SK-N-SH treated with all-trans-retinoic acid at 6 μM for 48 hours (cell line): Measurements from ENCODE around the gene DNM1.

Experiments used
- ATAC-seq: fragments of 200-7000 bp; cut with Tn5 transposase; 3 replicates; pipeline ENCODE4 v1.9.1; 2020; ENCODE audit warnings: mild to moderate bottlenecking, moderate library complexity
- ARNTL ChIP-seq: fragments of 450-650 bp; formaldehyde crosslinking; IDR thresholded peaks from 2 replicates; pipeline ENCODE4 v1.5.0; 2020; ENCODE audit warnings: low read depth, mild to moderate bottlenecking, moderate library complexity, borderline replicate concordance
- BACH2 ChIP-seq: fragments of 250-450 bp; sonication (Bioruptor Pico); IDR thresholded peaks from 2 replicates; pipeline ENCODE4 v1.9.0; 2021; ENCODE audit warnings: mild to moderate bottlenecking, borderline replicate concordance
- CREB5 ChIP-seq: fragments of 250-450 bp; sonication (Bioruptor Pico); IDR thresholded peaks from 2 replicates; pipeline ENCODE4 v1.5.1; 2020; ENCODE audit warnings: low read depth, mild to moderate bottlenecking, moderate library complexity
- CSDC2 ChIP-seq: fragments of 250-450 bp; sonication (Bioruptor Pico); IDR thresholded peaks from 2 replicates; pipeline ENCODE4 v1.5.0; 2020; ENCODE audit warnings: mild to moderate bottlenecking, moderate library complexity
- ESRRG ChIP-seq: fragments of 250-450 bp; sonication (Bioruptor Pico); IDR thresholded peaks from 2 replicates; pipeline ENCODE4 v1.6.1; 2021; ENCODE audit warnings: mild to moderate bottlenecking
- GLIS3 ChIP-seq: fragments of 250-450 bp; sonication (Bioruptor Pico); IDR thresholded peaks from 2 replicates; pipeline ENCODE4 v1.5.0; 2020; ENCODE audit warnings: mild to moderate bottlenecking, moderate library complexity
- ISL1 ChIP-seq: fragments of 250-450 bp; sonication (Bioruptor Pico); IDR thresholded peaks from 2 replicates; pipeline ENCODE4 v2.1.2; 2022; ENCODE audit warnings: mild to moderate bottlenecking, moderate library complexity
- OSR1 ChIP-seq: fragments of 250-450 bp; sonication (Bioruptor Pico); IDR thresholded peaks from 2 replicates; pipeline ENCODE4 v1.8.0; 2022; ENCODE audit warnings: moderate library complexity, mild to moderate bottlenecking, inconsistent platforms
- PATZ1 ChIP-seq: fragments of 250-450 bp; sonication (Bioruptor Pico); IDR thresholded peaks from 2 replicates; pipeline ENCODE4 v1.8.0; 2020; ENCODE audit warnings: mild to moderate bottlenecking, moderate library complexity, borderline replicate concordance
- POU6F1 ChIP-seq: fragments of 250-450 bp; sonication (Bioruptor Pico); IDR thresholded peaks from 2 replicates; pipeline ENCODE4 v1.8.0; 2021; ENCODE audit warnings: low read depth, mild to moderate bottlenecking, moderate library complexity, borderline replicate concordance
- RARB ChIP-seq: fragments of 250-450 bp; sonication (Bioruptor Pico); IDR thresholded peaks from 2 replicates; pipeline ENCODE4 v1.8.0; 2021; ENCODE audit warnings: mild to moderate bottlenecking, moderate library complexity
- SNAI2 ChIP-seq: fragments of 250-450 bp; sonication (Bioruptor Pico); IDR thresholded peaks from 2 replicates; pipeline ENCODE4 v1.5.0; 2020; ENCODE audit warnings: mild to moderate bottlenecking, moderate library complexity
- TCF4 ChIP-seq: fragments of 250-450 bp; sonication (Bioruptor Pico); IDR thresholded peaks from 2 replicates; pipeline ENCODE4 v1.8.0; 2021; ENCODE audit warnings: mild to moderate bottlenecking, moderate library complexity, borderline replicate concordance
- TOX ChIP-seq: fragments of 250-450 bp; sonication (Bioruptor Pico); IDR thresholded peaks from 2 replicates; pipeline ENCODE4 v1.8.0; 2021; ENCODE audit warnings: mild to moderate bottlenecking, moderate library complexity, borderline replicate concordance
- TSHZ2 ChIP-seq: fragments of 250-450 bp; sonication (Bioruptor Pico); IDR thresholded peaks from 2 replicates; pipeline ENCODE4 v1.5.0; 2020; ENCODE audit warnings: mild to moderate bottlenecking, moderate library complexity
- ZFP3 ChIP-seq: fragments of 250-450 bp; sonication (Bioruptor Pico); IDR thresholded peaks from 2 replicates; pipeline ENCODE4 v1.5.0; 2020; ENCODE audit warnings: mild to moderate bottlenecking, moderate library complexity
- ZNF565 ChIP-seq: fragments of 450-650 bp; formaldehyde crosslinking; conservative IDR thresholded peaks from 2 replicates; pipeline ENCODE4 v1.5.0; 2020; ENCODE audit warnings: low read depth, mild to moderate bottlenecking, moderate library complexity
- ZNF70 ChIP-seq: fragments of 450-650 bp; formaldehyde crosslinking; IDR thresholded peaks from 2 replicates; pipeline ENCODE4 v1.5.0; 2020; ENCODE audit warnings: mild to moderate bottlenecking, moderate library complexity
- ZNF8 ChIP-seq: fragments of 450-650 bp; formaldehyde crosslinking; IDR thresholded peaks from 2 replicates; pipeline ENCODE4 v1.5.0; 2020; ENCODE audit warnings: mild to moderate bottlenecking, moderate library complexity

The DNM1 gene

GRCh38 chr9:128245421-128246151, 42.4 kb downstream of the DNM1 start:
- TF ChIP-seq TCF4 (CRISPR knock-in tag) (peak; percentile 64; the same call in 1 of the 2 replicates), POU6F1 (CRISPR knock-in tag) (no peak)
- ATAC-seq: peak; percentile 68

- TF ChIP-seq TCF4 (CRISPR knock-in tag) (no peak), ZNF8 (CRISPR knock-in tag) (no peak), TSHZ2 (CRISPR knock-in tag) (no peak), ZNF565 (CRISPR knock-in tag) (no peak), ESRRG (CRISPR knock-in tag) (no peak), RARB (CRISPR knock-in tag) (no peak), CSDC2 (no peak), ISL1 (CRISPR knock-in tag) (no peak), OSR1 (no peak), PATZ1 (CRISPR knock-in tag) (no peak), BACH2 (CRISPR knock-in tag) (no peak), ZNF70 (no peak)
- ATAC-seq: no peak
Measured at GRCh38 chr9:128246471-128246870, 43.3 kb downstream of the DNM1 start.

- no peak for ATAC-seq
- TF ChIP-seq CREB5 (no peak), ISL1 (CRISPR knock-in tag) (no peak), SNAI2 (CRISPR knock-in tag) (no peak), ZFP3 (no peak), CSDC2 (no peak), BACH2 (CRISPR knock-in tag) (no peak), TCF4 (CRISPR knock-in tag) (no peak), ZNF70 (no peak), TSHZ2 (CRISPR knock-in tag) (no peak), ZNF8 (CRISPR knock-in tag) (no peak), RARB (CRISPR knock-in tag) (no peak), ARNTL (CRISPR knock-in tag) (no peak), ZNF565 (CRISPR knock-in tag) (no peak), GLIS3 (no peak), TOX (CRISPR knock-in tag) (no peak)
Measured at GRCh38 chr9:128247226-128247803, 44.1 kb downstream of the DNM1 start.
